ENCODE measurements around the gene FNBP1. TPM values are rescaled to one million over a fixed set of nuclear protein-coding genes. Genes with fewer than 3 reads are reported as not detected.

FNBP1 gene
- total and polyA plus RNA-seq, 10 of the 15 experiments (the other 5 are each of a cell fraction or from before 2014, with no cell fraction given): 64.5 to 353 (median 179) TPM

DNA sequence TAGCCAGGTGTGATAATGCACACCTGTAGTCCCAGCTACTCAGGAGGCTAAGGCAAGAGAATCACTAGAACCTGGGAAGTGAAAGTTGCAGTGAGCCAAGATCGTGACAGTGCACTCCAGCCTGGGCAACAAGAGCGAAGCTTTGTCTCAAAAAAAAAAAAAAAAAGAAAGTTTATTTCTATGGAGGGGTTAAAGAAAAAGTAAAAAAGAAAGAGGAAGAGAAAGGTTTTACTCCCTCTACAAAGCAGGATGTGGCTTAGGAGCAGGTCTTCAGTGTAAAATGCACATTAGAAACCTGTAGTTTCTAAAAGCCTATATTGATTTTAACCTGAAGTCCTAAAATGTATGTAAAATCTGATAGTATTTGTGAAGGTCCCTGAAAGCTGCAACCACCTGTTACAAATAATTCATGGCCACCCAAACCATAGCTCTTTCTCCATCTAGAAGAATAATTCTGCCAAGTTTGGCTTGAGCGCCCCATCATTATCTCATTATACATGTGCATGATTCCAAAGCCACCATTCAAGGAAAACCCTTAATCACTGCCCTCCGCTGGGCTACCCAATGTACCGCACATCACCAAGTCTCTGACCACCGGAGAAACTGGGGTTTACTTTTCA is 3.4 kb downstream of the FNBP1 start (continued):
- TF ChIP-seq, protein P1, sequence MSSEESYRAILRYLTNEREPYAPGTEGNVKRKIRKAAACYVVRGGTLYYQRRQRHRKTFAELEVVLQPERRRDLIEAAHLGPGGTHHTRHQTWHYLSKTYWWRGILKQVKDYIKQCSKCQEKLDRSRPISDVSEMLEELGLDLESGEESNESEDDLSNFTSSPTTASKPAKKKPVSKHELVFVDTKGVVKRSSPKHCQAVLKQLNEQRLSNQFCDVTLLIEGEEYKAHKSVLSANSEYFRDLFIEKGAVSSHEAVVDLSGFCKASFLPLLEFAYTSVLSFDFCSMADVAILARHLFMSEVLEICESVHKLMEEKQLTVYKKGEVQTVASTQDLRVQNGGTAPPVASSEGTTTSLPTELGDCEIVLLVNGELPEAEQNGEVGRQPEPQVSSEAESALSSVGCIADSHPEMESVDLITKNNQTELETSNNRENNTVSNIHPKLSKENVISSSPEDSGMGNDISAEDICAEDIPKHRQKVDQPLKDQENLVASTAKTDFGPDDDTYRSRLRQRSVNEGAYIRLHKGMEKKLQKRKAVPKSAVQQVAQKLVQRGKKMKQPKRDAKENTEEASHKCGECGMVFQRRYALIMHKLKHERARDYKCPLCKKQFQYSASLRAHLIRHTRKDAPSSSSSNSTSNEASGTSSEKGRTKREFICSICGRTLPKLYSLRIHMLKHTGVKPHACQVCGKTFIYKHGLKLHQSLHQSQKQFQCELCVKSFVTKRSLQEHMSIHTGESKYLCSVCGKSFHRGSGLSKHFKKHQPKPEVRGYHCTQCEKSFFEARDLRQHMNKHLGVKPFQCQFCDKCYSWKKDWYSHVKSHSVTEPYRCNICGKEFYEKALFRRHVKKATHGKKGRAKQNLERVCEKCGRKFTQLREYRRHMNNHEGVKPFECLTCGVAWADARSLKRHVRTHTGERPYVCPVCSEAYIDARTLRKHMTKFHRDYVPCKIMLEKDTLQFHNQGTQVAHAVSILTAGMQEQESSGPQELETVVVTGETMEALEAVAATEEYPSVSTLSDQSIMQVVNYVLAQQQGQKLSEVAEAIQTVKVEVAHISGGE (CRISPR knock-in tag; IDR thresholded peaks at IDR 0.05): no peak
- TF ChIP-seq, protein P2, sequence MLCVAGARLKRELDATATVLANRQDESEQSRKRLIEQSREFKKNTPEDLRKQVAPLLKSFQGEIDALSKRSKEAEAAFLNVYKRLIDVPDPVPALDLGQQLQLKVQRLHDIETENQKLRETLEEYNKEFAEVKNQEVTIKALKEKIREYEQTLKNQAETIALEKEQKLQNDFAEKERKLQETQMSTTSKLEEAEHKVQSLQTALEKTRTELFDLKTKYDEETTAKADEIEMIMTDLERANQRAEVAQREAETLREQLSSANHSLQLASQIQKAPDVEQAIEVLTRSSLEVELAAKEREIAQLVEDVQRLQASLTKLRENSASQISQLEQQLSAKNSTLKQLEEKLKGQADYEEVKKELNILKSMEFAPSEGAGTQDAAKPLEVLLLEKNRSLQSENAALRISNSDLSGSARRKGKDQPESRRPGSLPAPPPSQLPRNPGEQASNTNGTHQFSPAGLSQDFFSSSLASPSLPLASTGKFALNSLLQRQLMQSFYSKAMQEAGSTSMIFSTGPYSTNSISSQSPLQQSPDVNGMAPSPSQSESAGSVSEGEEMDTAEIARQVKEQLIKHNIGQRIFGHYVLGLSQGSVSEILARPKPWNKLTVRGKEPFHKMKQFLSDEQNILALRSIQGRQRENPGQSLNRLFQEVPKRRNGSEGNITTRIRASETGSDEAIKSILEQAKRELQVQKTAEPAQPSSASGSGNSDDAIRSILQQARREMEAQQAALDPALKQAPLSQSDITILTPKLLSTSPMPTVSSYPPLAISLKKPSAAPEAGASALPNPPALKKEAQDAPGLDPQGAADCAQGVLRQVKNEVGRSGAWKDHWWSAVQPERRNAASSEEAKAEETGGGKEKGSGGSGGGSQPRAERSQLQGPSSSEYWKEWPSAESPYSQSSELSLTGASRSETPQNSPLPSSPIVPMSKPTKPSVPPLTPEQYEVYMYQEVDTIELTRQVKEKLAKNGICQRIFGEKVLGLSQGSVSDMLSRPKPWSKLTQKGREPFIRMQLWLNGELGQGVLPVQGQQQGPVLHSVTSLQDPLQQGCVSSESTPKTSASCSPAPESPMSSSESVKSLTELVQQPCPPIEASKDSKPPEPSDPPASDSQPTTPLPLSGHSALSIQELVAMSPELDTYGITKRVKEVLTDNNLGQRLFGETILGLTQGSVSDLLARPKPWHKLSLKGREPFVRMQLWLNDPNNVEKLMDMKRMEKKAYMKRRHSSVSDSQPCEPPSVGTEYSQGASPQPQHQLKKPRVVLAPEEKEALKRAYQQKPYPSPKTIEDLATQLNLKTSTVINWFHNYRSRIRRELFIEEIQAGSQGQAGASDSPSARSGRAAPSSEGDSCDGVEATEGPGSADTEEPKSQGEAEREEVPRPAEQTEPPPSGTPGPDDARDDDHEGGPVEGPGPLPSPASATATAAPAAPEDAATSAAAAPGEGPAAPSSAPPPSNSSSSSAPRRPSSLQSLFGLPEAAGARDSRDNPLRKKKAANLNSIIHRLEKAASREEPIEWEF (IDR thresholded peaks at IDR 0.05; ENCODE audit: insufficient replicate concordance, low read depth, low read length): no peak
- TF ChIP-seq KLF5 (IDR thresholded peaks at IDR 0.05; ENCODE audit: partially characterized antibody) (no peak), RFX5 (IDR thresholded peaks at IDR 0.05; ENCODE audit: low read depth, low read length) (no peak), MEF2B (IDR thresholded peaks at IDR 0.05; ENCODE audit: partially characterized antibody, poor library complexity, severe bottlenecking) (peak; percentile 68), ZNF24 (IDR thresholded peaks at IDR 0.05) (no peak), HDAC6 (IDR thresholded peaks at IDR 0.05; ENCODE audit: unreplicated experiment) (no peak), TCF7 (IDR thresholded peaks at IDR 0.05; ENCODE audit: borderline replicate concordance) (no peak), NFYB (IDR thresholded peaks at IDR 0.05; ENCODE audit: insufficient read depth, low read depth, low read length) (no peak), RBBP5 (conservative IDR thresholded peaks at IDR 0.05) (no peak), ZBED1 (IDR thresholded peaks at IDR 0.05; ENCODE audit: borderline replicate concordance) (peak; percentile 87), FOXM1 (IDR thresholded peaks at IDR 0.05; ENCODE audit: low read depth, low read length) (peak; percentile 74), SUZ12 (IDR thresholded peaks at IDR 0.05; ENCODE audit: unreplicated experiment) (no peak), TAF1 (IDR thresholded peaks at IDR 0.05; ENCODE audit: borderline replicate concordance, low read depth, low read length) (peak; percentile 51; the same call in 1 of the 2 replicates), NFYA (IDR thresholded peaks at IDR 0.05; ENCODE audit: borderline replicate concordance, low read depth, low read length) (no peak), GABPA (IDR thresholded peaks at IDR 0.05; ENCODE audit: low read depth) (no peak)
- TF ChIP-seq, protein P3, sequence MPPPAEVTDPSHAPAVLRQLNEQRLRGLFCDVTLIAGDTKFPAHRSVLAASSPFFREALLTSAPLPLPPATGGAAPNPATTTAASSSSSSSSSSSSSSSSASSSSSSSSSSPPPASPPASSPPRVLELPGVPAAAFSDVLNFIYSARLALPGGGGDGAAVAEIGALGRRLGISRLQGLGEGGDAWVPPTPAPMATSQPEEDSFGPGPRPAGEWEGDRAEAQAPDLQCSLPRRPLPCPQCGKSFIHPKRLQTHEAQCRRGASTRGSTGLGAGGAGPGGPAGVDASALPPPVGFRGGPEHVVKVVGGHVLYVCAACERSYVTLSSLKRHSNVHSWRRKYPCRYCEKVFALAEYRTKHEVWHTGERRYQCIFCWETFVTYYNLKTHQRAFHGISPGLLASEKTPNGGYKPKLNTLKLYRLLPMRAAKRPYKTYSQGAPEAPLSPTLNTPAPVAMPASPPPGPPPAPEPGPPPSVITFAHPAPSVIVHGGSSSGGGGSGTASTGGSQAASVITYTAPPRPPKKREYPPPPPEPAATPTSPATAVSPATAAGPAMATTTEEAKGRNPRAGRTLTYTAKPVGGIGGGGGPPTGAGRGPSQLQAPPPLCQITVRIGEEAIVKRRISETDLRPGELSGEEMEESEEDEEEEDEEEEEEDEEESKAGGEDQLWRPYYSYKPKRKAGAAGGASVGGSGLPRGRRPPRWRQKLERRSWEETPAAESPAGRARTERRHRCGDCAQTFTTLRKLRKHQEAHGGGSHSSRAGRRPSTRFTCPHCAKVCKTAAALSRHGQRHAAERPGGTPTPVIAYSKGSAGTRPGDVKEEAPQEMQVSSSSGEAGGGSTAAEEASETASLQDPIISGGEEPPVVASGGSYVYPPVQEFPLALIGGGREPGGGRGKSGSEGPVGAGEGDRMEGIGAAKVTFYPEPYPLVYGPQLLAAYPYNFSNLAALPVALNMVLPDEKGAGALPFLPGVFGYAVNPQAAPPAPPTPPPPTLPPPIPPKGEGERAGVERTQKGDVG (CRISPR knock-in tag; IDR thresholded peaks at IDR 0.05): no peak
